Kidney tubule cell (primary cell): Measurements from ENCODE around the gene WIF1.
A peak's percentile ranks its signal among the peaks of the same experiment; 100 is the strongest.

Experiments
- DNase-seq: peaks from one replicate; pipeline ENCODE4 v3.0.0-alpha.2; 2018; ENCODE audit warnings: low spot score

Gene WIF1

GRCh38 chr12:65122703-65123102 is 1.6 kb upstream of the WIF1 start:
- DNase-seq = no peak

- DNase-seq = no peak
These were observed 908 bp upstream of the WIF1 start for GRCh38 chr12:65121956-65122469.

GRCh38 chr12:65119063-65119462 is 2.0 kb downstream of the WIF1 start:
- DNase-seq = no peak

- DNase-seq = no peak
These were observed 7.5 kb downstream of the WIF1 start for GRCh38 chr12:65113621-65114035.

- DNase-seq = peak; percentile 16
These were observed 14.2 kb downstream of the WIF1 start for GRCh38 chr12:65106948-65107347.

- DNase-seq = no peak
These were observed 21.0 kb downstream of the WIF1 start for GRCh38 chr12:65100140-65100539.

GRCh38 chr12:65099182-65099581 is 21.9 kb downstream of the WIF1 start:
- DNase-seq = no peak

- DNase-seq = no peak
These were observed 22.7 kb downstream of the WIF1 start for GRCh38 chr12:65098364-65098763.

- DNase-seq = no peak
These were observed 26.4 kb downstream of the WIF1 start for GRCh38 chr12:65094722-65095121.

- DNase-seq = no peak
These were observed 27.5 kb downstream of the WIF1 start for GRCh38 chr12:65093606-65094005.

GRCh38 chr12:65090461-65090860 is 30.6 kb downstream of the WIF1 start:
- DNase-seq = no peak

GRCh38 chr12:65086236-65086635 is 34.9 kb downstream of the WIF1 start:
- no peak for DNase-seq

- DNase-seq = no peak
These were observed 36.5 kb downstream of the WIF1 start for GRCh38 chr12:65084579-65084978.

- DNase-seq = no peak
These were observed 37.5 kb downstream of the WIF1 start for GRCh38 chr12:65083581-65083980.

GRCh38 chr12:65082406-65082805 is 38.7 kb downstream of the WIF1 start:
- no peak for DNase-seq

GRCh38 chr12:65081496-65081895 is 39.6 kb downstream of the WIF1 start:
- no peak for DNase-seq

GRCh38 chr12:65074932-65075331 is 46.2 kb downstream of the WIF1 start:
- DNase-seq = peak; percentile 8

GRCh38 chr12:65069336-65069735 is 51.8 kb downstream of the WIF1 start:
- DNase-seq = peak; percentile 24

- DNase-seq = no peak
These were observed 53.7 kb downstream of the WIF1 start for GRCh38 chr12:65067383-65067782.

GRCh38 chr12:65055859-65056258 is 65.2 kb downstream of the WIF1 start:
- no peak for DNase-seq

- DNase-seq = no peak
These were observed 69.9 kb downstream of the WIF1 start for GRCh38 chr12:65051218-65051617.

- no peak for DNase-seq
These were observed 75.8 kb downstream of the WIF1 start for GRCh38 chr12:65045269-65045668.

GRCh38 chr12:65039301-65039700 is 81.8 kb downstream of the WIF1 start:
- no peak for DNase-seq

- DNase-seq = no peak
These were observed 96.0 kb downstream of the WIF1 start for GRCh38 chr12:65025136-65025535.

- DNase-seq = no peak
These were observed 97.6 kb downstream of the WIF1 start for GRCh38 chr12:65023485-65023884.
